Cardiac muscle cell (in vitro differentiated cells and primary cell): ENCODE results near the gene TMEM9. TPM values are rescaled to one million over a fixed set of nuclear protein-coding genes. Genes with fewer than 3 reads are reported as not detected.

Source experiments
- DNase-seq, 2 donors: peaks; one replicate each; pipeline versions ENCODE4 v3.0.0 to v3.0.0-alpha.2; 2010 to 2017; ENCODE audit warnings: low read depth in 1 of 2, low spot score in 1 of 2
- H3K27ac ChIP-seq: fragments of 200-600 bp; sonication (generic); 2 replicates; pipeline ENCODE4 v1.5.1; 2016
- H3K27me3 ChIP-seq: fragments of 200-600 bp; sonication (generic); 2 replicates; pipeline ENCODE4 v1.6.0; 2016; ENCODE audit warnings: control low read depth
- H3K36me3 ChIP-seq: fragments of 200-600 bp; sonication (generic); 2 replicates; pipeline ENCODE4 v1.5.1; 2016; ENCODE audit warnings: control low read depth
- H3K4me1 ChIP-seq: fragments of 200-600 bp; sonication (generic); 2 replicates; pipeline ENCODE4 v1.8.1; 2017; ENCODE audit warnings: low read depth, mild to moderate bottlenecking, mixed run types
- H3K4me3 ChIP-seq: fragments of 200-600 bp; sonication (generic); 2 replicates; pipeline ENCODE4 v1.5.1; 2016; ENCODE audit warnings: mild to moderate bottlenecking
- H3K9me3 ChIP-seq: fragments of 200-600 bp; sonication (generic); 2 replicates; pipeline ENCODE4 v1.5.1; 2017; ENCODE audit warnings: low read depth, mild to moderate bottlenecking, control low read depth
- polyA plus RNA-seq: library from polyadenylated mRNA; unstranded; fragments of >200 nt; fragmentation: Nextera tagmentation; extraction: Ambion mirVana; gene quantifications from 2 replicates; pipeline ENCODE4 v1.2.1, GENCODE V29; 2016
- total RNA-seq: library from RNA; depleted of rRNA; stranded (reverse); fragments of >200 nt; gene quantifications from 2 replicates; pipeline ENCODE4 v1.2.3, GENCODE V29; 2016
- TF ChIP-seq, protein P1 (sequence below): IDR thresholded peaks from 2 replicates; pipeline ENCODE4 v1.5.1; 2012; ENCODE audit warnings: low read depth, mild to moderate bottlenecking, low read length

The TMEM9 gene
- total and polyA plus RNA-seq, 2 experiments from 2014 or later, result 171 to 215 TPM

DNA sequence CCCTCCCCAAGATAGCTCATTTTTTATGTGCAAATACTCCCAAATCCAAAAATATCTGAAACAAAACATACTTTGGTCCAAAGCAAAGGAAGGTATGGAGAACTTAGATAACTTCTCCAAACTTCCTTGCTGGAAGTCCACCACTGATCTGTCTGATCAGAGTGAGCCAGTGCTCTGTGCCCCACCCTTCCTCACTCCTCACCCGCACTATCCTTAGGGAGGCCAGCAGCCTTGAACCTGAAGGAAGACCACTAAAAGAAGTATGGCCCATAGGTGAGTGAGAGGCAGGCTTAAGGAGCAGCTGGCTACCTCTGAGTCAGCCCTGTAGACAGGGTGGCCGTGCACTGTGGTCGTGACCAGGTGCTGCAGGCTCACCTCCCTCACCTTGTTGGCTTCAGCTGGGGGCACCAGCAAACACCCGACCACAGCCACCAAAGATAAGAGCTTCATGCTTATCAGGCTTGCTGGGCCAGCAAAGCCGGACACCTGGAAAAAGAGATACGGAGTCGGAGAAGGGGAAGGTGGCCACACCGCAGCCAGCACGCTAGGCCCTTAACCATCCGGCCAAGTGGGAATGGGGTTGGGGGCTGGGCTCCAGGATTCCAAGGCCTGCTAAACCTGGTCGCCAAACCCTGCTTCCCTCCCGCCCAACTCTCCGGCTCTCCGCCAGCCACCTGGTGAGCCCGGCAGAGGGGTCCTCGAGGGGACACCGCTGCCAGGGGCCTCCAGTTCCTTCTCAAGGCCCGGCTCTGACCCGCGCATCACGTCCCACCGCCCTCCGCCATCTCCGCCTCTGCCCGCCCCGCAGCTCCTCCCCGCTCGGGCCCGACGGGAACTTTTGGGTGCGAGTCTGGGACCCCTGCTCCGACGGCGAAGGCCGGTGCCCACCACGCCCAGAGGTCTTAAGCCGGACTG lies 543 bp downstream of the TMEM9 start:
- TF ChIP-seq, protein P1, sequence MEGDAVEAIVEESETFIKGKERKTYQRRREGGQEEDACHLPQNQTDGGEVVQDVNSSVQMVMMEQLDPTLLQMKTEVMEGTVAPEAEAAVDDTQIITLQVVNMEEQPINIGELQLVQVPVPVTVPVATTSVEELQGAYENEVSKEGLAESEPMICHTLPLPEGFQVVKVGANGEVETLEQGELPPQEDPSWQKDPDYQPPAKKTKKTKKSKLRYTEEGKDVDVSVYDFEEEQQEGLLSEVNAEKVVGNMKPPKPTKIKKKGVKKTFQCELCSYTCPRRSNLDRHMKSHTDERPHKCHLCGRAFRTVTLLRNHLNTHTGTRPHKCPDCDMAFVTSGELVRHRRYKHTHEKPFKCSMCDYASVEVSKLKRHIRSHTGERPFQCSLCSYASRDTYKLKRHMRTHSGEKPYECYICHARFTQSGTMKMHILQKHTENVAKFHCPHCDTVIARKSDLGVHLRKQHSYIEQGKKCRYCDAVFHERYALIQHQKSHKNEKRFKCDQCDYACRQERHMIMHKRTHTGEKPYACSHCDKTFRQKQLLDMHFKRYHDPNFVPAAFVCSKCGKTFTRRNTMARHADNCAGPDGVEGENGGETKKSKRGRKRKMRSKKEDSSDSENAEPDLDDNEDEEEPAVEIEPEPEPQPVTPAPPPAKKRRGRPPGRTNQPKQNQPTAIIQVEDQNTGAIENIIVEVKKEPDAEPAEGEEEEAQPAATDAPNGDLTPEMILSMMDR, result no peak
- H3K27me3 ChIP-seq, result no peaks in the 10 kb centered on the region
- H3K36me3 ChIP-seq, result peaks cover 28% of the 10 kb centered on the region
- peak overlapping the region; percentile 89 for H3K4me3 ChIP-seq
- H3K27ac ChIP-seq, result peak overlapping the region; percentile 38
- H3K4me1 ChIP-seq, result peaks cover 9% of the 10 kb centered on the region
- DNase-seq, result peak in 1 of 2 donors; percentile 71
- no peaks in the 10 kb centered on the region for H3K9me3 ChIP-seq

DNA sequence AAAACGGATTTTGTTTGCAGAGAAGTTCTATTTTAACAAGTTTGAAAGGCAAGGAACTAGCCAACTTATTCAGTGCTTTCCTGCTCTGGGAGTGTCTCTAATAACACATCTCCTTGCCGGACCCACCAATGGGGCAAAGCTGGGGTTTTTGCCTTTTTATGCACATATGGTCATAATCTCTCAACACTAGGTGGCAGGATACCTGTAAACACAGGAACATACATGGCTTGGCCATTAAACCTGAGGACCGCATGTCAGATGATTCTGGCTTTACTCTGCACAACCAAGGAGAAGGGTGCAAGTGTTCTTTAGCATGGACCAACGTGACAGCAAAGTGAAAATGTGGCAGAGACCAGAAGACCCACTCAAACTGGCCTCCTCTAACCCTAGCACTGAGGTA lies 4.9 kb downstream of the TMEM9 start:
- TF ChIP-seq, protein P1, result peak; percentile 41
- Histone ChIP-seq H3K9me3 (no peaks in the 10 kb centered on the region), H3K4me3 (no peak overlapping the region), H3K36me3 (peaks cover 55% of the 10 kb centered on the region), H3K27ac (no peak overlapping the region), H3K4me1 (peaks cover 5% of the 10 kb centered on the region), H3K27me3 (no peaks in the 10 kb centered on the region)
- peak; percentile 44 to 49 for DNase-seq

DNA sequence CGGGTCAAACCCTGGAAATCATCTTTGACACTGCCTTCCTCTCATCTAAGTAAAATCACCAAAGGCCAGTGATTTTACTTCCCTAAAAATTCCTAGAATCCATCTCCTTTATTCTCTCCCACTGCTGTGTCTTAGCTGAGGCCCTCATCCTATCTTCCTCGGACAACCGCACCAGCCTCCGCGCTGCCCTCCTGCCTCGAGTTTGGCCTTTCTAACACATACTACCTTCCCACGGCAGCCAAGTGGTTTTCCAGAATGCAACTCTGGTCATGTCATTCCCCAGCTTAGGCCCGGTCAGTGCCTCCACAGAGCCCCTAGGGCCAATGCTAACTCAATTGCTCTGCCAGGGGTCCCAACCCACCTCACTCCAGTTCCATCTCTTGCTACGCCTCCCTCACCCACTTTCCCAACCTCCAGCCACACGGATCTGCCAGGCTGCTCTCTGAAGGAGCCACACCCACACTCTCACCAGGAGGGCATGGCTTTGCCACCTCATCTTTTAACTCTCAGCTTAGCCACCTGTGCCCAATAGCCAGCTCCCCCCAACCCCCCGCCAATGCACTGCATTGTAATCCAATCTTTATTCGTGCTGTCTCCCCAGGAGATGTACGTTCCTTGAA lies 6.8 kb downstream of the TMEM9 start:
- no peaks in the 10 kb centered on the region for H3K9me3 ChIP-seq
- TF ChIP-seq, protein P1, result no peak
- no peak overlapping the region for H3K27ac ChIP-seq
- no peaks in the 10 kb centered on the region for H3K4me1 ChIP-seq
- H3K36me3 ChIP-seq, result peaks cover 72% of the 10 kb centered on the region
- no peaks in the 10 kb centered on the region for H3K27me3 ChIP-seq
- no peak for DNase-seq
- no peak overlapping the region for H3K4me3 ChIP-seq

DNA sequence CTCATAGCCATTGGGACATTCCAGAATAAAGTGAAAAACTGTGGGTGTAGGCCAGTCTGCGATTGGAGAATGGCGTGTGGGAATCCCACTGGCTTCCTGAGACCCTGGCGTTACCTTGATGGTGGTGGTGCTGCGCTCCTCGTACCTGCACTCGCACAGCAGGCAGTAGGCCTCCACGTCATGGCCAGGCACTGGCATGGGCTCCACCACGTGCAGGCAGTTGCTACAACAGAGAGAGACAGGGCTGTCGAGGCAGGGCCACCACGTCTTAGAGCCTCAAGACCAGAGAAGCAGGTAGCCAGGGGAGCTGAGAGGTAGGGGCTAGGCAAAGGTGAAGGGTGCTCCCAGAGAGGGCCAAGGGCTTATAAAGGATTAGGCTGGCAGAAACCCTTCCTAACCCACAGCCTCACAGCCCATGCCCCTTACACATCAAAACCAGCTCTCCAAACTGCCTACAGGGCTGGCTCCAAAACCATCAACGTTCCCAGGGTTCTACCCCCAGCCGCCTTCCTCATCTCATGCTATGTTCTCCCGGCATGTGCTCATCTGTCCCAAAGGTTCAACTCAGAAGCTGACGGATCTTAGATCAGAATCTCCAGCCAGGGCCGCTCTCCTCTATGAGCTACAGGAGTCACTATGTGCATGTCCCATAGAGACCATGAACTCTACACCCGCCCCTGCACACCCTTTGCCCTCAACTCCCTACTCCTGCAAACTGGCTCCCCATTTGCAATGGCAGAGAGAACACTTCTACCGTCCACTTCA lies 7.5 kb downstream of the TMEM9 start:
- Histone ChIP-seq H3K36me3 (peaks cover 71% of the 10 kb centered on the region), H3K27me3 (no peaks in the 10 kb centered on the region)

DNA sequence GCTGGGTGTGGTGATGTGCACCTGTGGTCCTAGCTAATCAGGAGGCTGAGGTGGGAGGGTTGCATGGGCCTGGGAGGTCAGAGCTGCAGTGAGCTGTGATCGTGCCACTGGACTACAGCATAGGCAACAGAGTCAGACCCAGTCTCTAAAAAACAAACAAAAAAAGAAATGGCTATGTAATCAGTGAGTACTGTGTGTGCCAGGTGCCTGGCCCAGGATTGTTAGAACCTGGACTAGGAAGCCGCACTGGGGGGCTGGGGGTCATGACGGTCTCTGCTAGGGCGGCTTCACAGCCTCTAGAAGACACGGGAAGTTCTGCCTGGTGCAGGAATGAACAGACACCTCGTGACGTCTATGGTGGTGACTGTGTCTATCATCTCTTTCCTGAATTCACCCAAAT lies 8.5 kb downstream of the TMEM9 start:
- DNase-seq, result no peak
- H3K27me3 ChIP-seq, result no peaks in the 10 kb centered on the region
- peaks cover 65% of the 10 kb centered on the region for H3K36me3 ChIP-seq
- H3K4me1 ChIP-seq, result no peaks in the 10 kb centered on the region
- H3K27ac ChIP-seq, result no peak overlapping the region
- H3K9me3 ChIP-seq, result no peaks in the 10 kb centered on the region
- TF ChIP-seq, protein P1, result no peak
- no peak overlapping the region for H3K4me3 ChIP-seq

More for the DNA sequence above, 7.5 kb downstream of the TMEM9 start:
- Histone ChIP-seq H3K4me1 (no peaks in the 10 kb centered on the region), H3K9me3 (no peaks in the 10 kb centered on the region), H3K4me3 (no peak overlapping the region), H3K27ac (no peak overlapping the region)
- DNase-seq, result no peak
- TF ChIP-seq, protein P1, result no peak
